Trophoblast cell (in vitro differentiated cells and primary cell): Measurements from ENCODE around the gene UBALD2.
"Not testable (repeated sequence)": the region's sequence is repeated elsewhere in the genome, so short reads cannot be mapped to it uniquely, and the experiment has no call there.

Experiments
- DNase-seq, 2 donors: peaks; one replicate each; pipeline ENCODE4 v3.0.0-alpha.2; 2016
- H2AFZ ChIP-seq: 2 replicates; pipeline ENCODE4 v1.6.1; 2013; ENCODE audit warnings: low read length, moderate library complexity, mild to moderate bottlenecking; ENCODE audit not compliant: insufficient read depth, poor library complexity
- H2AK5ac ChIP-seq: 2 replicates; pipeline ENCODE4 v1.6.1; 2013; ENCODE audit warnings: mild to moderate bottlenecking, low read length
- H2BK120ac ChIP-seq: 2 replicates; pipeline ENCODE4 v1.6.1; 2013; ENCODE audit warnings: low read length, mild to moderate bottlenecking, moderate library complexity; ENCODE audit not compliant: insufficient read depth, poor library complexity
- H2BK12ac ChIP-seq: 2 replicates; pipeline ENCODE4 v1.6.1; 2013; ENCODE audit warnings: mild to moderate bottlenecking, low read length, moderate library complexity
- H2BK5ac ChIP-seq: 2 replicates; pipeline ENCODE4 v1.6.1; 2013; ENCODE audit warnings: low read length, low read depth, moderate library complexity, mild to moderate bottlenecking; ENCODE audit not compliant: poor library complexity
- H3K14ac ChIP-seq: 2 replicates; pipeline ENCODE4 v1.6.1; 2013; ENCODE audit warnings: mild to moderate bottlenecking, low read length
- H3K18ac ChIP-seq: 2 replicates; pipeline ENCODE4 v1.6.1; 2013; ENCODE audit warnings: mild to moderate bottlenecking, low read length
- H3K23ac ChIP-seq: 2 replicates; pipeline ENCODE4 v1.6.1; 2013; ENCODE audit warnings: low read length
- H3K27ac ChIP-seq: 2 replicates; pipeline ENCODE4 v1.5.1; 2013; ENCODE audit warnings: low read depth, mild to moderate bottlenecking, inconsistent platforms, low read length, moderate library complexity
- H3K27me3 ChIP-seq: 2 replicates; pipeline ENCODE4 v1.6.1; 2013; ENCODE audit warnings: inconsistent platforms, mild to moderate bottlenecking, low read length, moderate library complexity; ENCODE audit not compliant: insufficient read depth
- H3K36me3 ChIP-seq, 2 experiments: 1 replicate in 1 of 2; 2 replicates in 1 of 2; pipeline ENCODE4 v1.6.1; 2013; ENCODE audit warnings: low read length in 2 of 2, mild to moderate bottlenecking in 2 of 2, moderate library complexity in 1 of 2; ENCODE audit not compliant: insufficient read depth in 2 of 2, control insufficient read depth in 1 of 2
- H3K4ac ChIP-seq: 2 replicates; pipeline ENCODE4 v1.6.1; 2013; ENCODE audit warnings: low read depth, mild to moderate bottlenecking, low read length, moderate library complexity
- H3K4me1 ChIP-seq, 2 experiments: 1 replicate in 1 of 2; 2 replicates in 1 of 2; pipeline ENCODE4 v1.6.1; 2013; ENCODE audit warnings: low read length in 2 of 2, mild to moderate bottlenecking in 2 of 2, moderate library complexity in 1 of 2; ENCODE audit not compliant: insufficient read depth in 2 of 2, control insufficient read depth in 1 of 2
- H3K4me2 ChIP-seq: 2 replicates; pipeline ENCODE4 v1.6.1; 2013; ENCODE audit warnings: inconsistent platforms, mild to moderate bottlenecking, low read length, moderate library complexity
- H3K4me3 ChIP-seq: 2 replicates; pipeline ENCODE4 v1.5.1; 2013; ENCODE audit warnings: mild to moderate bottlenecking, low read depth, low read length, inconsistent platforms
- H3K79me1 ChIP-seq: one replicate; pipeline ENCODE4 v1.6.1; 2013; ENCODE audit warnings: low read length
- H3K79me2 ChIP-seq: 2 replicates; pipeline ENCODE4 v1.6.1; 2013; ENCODE audit warnings: low read length, mild to moderate bottlenecking; ENCODE audit not compliant: control insufficient read depth, insufficient read depth, poor library complexity
- H3K9ac ChIP-seq: 2 replicates; pipeline ENCODE4 v1.6.1; 2013; ENCODE audit warnings: mild to moderate bottlenecking, low read length
- H3K9me3 ChIP-seq: 2 replicates; pipeline ENCODE4 v1.6.1; 2013; ENCODE audit warnings: low read depth, mild to moderate bottlenecking, control low read depth, inconsistent platforms, low read length; ENCODE audit not compliant: insufficient read depth
- H4K12ac ChIP-seq: 2 replicates; pipeline ENCODE4 v1.6.1; 2013; ENCODE audit warnings: low read depth, mild to moderate bottlenecking, low read length, moderate library complexity
- H4K8ac ChIP-seq: 2 replicates; pipeline ENCODE4 v1.6.1; 2013; ENCODE audit warnings: low read depth, mild to moderate bottlenecking, low read length, moderate library complexity
- H4K91ac ChIP-seq: one replicate; pipeline ENCODE4 v1.6.1; 2013; ENCODE audit warnings: low read depth, mild to moderate bottlenecking, low read length, moderate library complexity
- WGBS: extraction: QIAGEN DNeasy Blood & Tissue Kit; methylation state at CpG from one replicate; pipeline ENCODE4 v1.1.7; 2013; ENCODE audit warnings: missing lambda C conversion rate; ENCODE audit not compliant: insufficient read length, insufficient coverage; ENCODE audit errors: extremely low coverage; 5-methylcytosine and 5-hydroxymethylcytosine counted together

UBALD2 gene

DNA sequence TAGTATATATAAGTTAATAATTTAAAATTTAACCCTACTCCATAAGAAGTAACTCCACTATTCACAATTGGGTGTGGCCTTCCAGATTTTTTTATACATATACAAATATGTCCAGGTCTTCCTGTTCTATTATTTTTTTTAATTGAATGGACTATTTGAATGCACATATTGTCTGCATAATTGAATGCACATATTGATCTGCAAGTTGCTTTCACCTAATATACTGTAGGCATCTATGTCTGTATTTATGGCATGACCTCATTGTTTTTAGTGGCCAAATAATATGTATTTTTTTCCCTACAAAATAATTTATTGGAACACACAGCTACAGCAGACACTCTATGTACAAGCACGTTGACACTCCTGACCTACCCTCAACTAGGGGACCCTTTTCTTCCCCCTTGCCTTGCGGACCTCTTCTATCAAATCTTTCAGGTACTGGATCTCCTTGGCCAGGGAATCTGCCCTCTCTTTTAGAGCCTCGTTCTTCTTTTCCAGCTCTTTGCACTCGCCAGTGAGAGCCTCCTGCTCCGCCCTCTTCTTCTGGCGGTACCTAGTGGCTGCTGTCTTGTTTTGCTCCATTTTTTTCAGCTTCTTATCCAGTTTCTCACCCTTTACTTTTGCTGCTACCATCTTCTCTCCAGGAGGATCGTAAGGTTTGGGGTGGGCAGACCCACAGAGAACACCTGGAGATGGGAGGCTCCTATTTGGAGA is 39.6 kb upstream of the UBALD2 start:
- H3K79me1 ChIP-seq, H2BK12ac ChIP-seq, H4K12ac ChIP-seq, H2AFZ ChIP-seq, H2BK5ac ChIP-seq, H3K23ac ChIP-seq, DNase-seq, H4K91ac ChIP-seq, H3K79me2 ChIP-seq, H3K4me3 ChIP-seq, H3K9ac ChIP-seq, H3K27me3 ChIP-seq, H4K8ac ChIP-seq, H3K18ac ChIP-seq, H2AK5ac ChIP-seq, H3K4me2 ChIP-seq, H3K4me1 ChIP-seq, H3K27ac ChIP-seq, H3K36me3 ChIP-seq, H3K9me3 ChIP-seq, H3K14ac ChIP-seq, H2BK120ac ChIP-seq, H3K4ac ChIP-seq: not testable (repeated sequence)
- no CpG with 5 or more reads among the region's 7 CpGs for WGBS

- H3K23ac ChIP-seq, H2AK5ac ChIP-seq, H3K4ac ChIP-seq, H3K36me3 ChIP-seq, H3K9ac ChIP-seq, DNase-seq, H3K18ac ChIP-seq, H3K9me3 ChIP-seq, H3K14ac ChIP-seq, H4K91ac ChIP-seq, H4K8ac ChIP-seq, H2AFZ ChIP-seq, H2BK5ac ChIP-seq, H3K79me2 ChIP-seq, H2BK120ac ChIP-seq, H3K79me1 ChIP-seq, H3K4me3 ChIP-seq, H3K27me3 ChIP-seq, H4K12ac ChIP-seq, H3K4me1 ChIP-seq, H3K27ac ChIP-seq, H2BK12ac ChIP-seq, H3K4me2 ChIP-seq: not testable (repeated sequence)
- no CpG with 5 or more reads among the region's 19 CpGs for WGBS
Measured at GRCh38 chr17:76226749-76227148, 38.4 kb upstream of the UBALD2 start.

DNA sequence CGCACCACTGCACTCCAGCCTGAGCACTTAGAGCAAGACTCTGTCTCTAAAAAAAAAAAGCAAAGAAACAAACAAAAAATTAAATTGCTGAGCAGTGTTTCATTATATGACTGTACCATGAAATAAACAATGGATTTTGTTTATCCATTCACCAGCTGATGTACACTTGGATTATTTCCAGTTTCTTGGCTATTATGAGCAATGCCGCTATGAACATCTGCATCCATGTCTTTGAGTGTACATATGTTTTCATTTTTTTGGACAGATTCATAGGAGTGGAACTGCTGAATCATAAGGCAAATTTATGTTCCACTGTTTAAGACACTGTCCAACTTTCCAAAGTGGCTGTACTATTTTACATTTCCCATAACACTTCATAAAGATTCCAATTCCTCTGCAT is 32.8 kb upstream of the UBALD2 start:
- no peaks in the 10 kb centered on the region for H3K79me2 ChIP-seq
- H4K12ac ChIP-seq: no peak overlapping the region
- no peak overlapping the region for H3K9ac ChIP-seq
- no peak overlapping the region for H2BK120ac ChIP-seq
- H3K14ac ChIP-seq: no peak overlapping the region
- no peak overlapping the region for H3K27ac ChIP-seq
- no peaks in the 10 kb centered on the region for H3K9me3 ChIP-seq
- H3K79me1 ChIP-seq: no peaks in the 10 kb centered on the region
- no peak overlapping the region for H2AK5ac ChIP-seq
- DNase-seq: no peak
- H3K18ac ChIP-seq: no peak overlapping the region
- no peaks in the 10 kb centered on the region for H3K27me3 ChIP-seq
- H3K4me1 ChIP-seq: no peaks in the 10 kb centered on the region
- H4K8ac ChIP-seq: no peak overlapping the region
- no peak overlapping the region for H2BK5ac ChIP-seq
- H2AFZ ChIP-seq: no peak overlapping the region
- H3K4ac ChIP-seq: no peak overlapping the region
- H3K36me3 ChIP-seq: no peaks in the 10 kb centered on the region
- no CpG with 5 or more reads among the region's 2 CpGs for WGBS
- H2BK12ac ChIP-seq: no peak overlapping the region
- H3K4me3 ChIP-seq: no peak overlapping the region
- no peak overlapping the region for H3K4me2 ChIP-seq
- H4K91ac ChIP-seq: no peak overlapping the region
- no peak overlapping the region for H3K23ac ChIP-seq

GRCh38 chr17:76233588-76234353 is 31.4 kb upstream of the UBALD2 start:
- no peak overlapping the region for H3K4ac ChIP-seq
- H3K23ac ChIP-seq: no peak overlapping the region
- no peaks in the 10 kb centered on the region for H3K9me3 ChIP-seq
- no peak overlapping the region for H2AFZ ChIP-seq
- WGBS: no CpG with 5 or more reads among the region's 6 CpGs
- no peaks in the 10 kb centered on the region for H3K27me3 ChIP-seq
- no peak overlapping the region for H4K12ac ChIP-seq
- H3K27ac ChIP-seq: no peak overlapping the region
- no peak overlapping the region for H2BK12ac ChIP-seq
- H2AK5ac ChIP-seq: no peak overlapping the region
- H3K36me3 ChIP-seq: no peaks in the 10 kb centered on the region
- H3K4me1 ChIP-seq: no peaks in the 10 kb centered on the region
- H3K79me2 ChIP-seq: no peaks in the 10 kb centered on the region
- H3K79me1 ChIP-seq: no peaks in the 10 kb centered on the region
- H3K4me2 ChIP-seq: no peak overlapping the region
- H3K4me3 ChIP-seq: no peak overlapping the region
- H4K91ac ChIP-seq: no peak overlapping the region
- H2BK5ac ChIP-seq: no peak overlapping the region
- H2BK120ac ChIP-seq: no peak overlapping the region
- H4K8ac ChIP-seq: no peak overlapping the region
- no peak overlapping the region for H3K9ac ChIP-seq
- H3K18ac ChIP-seq: no peak overlapping the region
- no peak for DNase-seq
- no peak overlapping the region for H3K14ac ChIP-seq
